ENCODE results near the gene KANK2.
A peak's percentile ranks its signal among the peaks of the same experiment; 100 is the strongest.

GRCh38 chr19:11159598-11160439, 37.5 kb downstream of the KANK2 start:
- TF ChIP-seq CTCF (IDR thresholded peaks at IDR 0.05) = peak in 2 of 4 experiments; percentile 24 to 37
- TF ChIP-seq POLR2A (IDR thresholded peaks at IDR 0.05) = no peak

All from uterus (tissue), 2 donors.